ENCODE data around the gene GRK2. TPM values are rescaled to one million over a fixed set of nuclear protein-coding genes. Genes with fewer than 3 reads are reported as not detected.

The GRK2 gene
- total and polyA plus RNA-seq, 2 of the 13 experiments (the other 11 are each of a cell fraction or from before 2014, with no cell fraction given), result 31.3 to 42.4 TPM

DNA sequence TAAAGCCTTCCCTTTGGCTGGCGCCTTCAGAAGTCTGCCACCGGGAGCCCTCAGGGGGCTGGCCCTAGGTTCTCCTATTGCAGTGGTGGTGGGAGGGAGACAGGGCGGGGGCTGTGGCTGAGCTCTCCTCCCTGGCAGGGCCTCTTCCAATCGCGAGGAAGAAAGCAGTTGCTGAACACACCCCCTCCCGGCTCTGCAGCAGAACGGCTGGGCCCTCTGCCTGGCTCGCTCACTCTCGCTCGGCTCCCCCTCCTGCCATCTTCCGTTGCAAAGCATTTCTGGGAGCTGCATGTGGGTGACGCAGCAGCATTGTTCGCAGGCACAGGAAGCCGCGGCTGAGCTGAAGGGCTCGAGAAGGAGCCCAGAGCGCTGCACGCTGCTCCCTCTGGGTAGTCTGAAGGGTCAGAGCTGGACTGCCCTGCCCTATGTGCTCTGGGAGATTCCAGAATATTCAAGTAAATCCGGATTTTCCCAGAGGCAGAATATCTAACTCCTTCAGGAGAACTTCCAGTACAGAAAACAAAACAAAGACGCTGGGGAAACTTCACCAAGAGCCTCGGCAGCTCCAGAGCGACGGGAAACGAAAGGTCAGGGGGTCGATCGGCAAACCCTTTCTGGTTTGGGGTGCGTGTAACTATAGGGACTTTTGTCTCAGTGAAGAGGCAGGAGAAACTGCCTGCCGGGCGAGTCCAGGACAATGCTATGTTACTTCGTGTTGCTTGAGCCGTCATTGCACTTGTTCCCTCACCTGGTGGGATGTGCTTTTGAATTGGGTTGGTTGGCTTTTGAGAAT lies 26.3 kb upstream of the GRK2 start (continued):
- TF ChIP-seq, protein P1, sequence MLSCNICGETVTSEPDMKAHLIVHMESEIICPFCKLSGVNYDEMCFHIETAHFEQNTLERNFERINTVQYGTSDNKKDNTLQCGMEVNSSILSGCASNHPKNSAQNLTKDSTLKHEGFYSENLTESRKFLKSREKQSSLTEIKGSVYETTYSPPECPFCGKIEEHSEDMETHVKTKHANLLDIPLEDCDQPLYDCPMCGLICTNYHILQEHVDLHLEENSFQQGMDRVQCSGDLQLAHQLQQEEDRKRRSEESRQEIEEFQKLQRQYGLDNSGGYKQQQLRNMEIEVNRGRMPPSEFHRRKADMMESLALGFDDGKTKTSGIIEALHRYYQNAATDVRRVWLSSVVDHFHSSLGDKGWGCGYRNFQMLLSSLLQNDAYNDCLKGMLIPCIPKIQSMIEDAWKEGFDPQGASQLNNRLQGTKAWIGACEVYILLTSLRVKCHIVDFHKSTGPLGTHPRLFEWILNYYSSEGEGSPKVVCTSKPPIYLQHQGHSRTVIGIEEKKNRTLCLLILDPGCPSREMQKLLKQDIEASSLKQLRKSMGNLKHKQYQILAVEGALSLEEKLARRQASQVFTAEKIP (CRISPR knock-in tag; IDR thresholded peaks at IDR 0.05; ENCODE audit: borderline replicate concordance), result no peak
- TF ChIP-seq, protein P2, sequence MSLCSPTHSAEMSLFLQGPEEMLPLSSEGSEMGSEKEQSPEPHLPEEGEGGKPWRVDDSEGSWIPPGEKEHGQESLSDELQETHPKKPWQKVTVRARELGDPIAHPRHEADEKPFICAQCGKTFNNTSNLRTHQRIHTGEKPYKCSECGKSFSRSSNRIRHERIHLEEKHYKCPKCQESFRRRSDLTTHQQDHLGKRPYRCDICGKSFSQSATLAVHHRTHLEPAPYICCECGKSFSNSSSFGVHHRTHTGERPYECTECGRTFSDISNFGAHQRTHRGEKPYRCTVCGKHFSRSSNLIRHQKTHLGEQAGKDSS (CRISPR knock-in tag; IDR thresholded peaks at IDR 0.05; ENCODE audit: borderline replicate concordance, low read depth), result no peak
- peak; percentile 58; the same call in 1 of the 2 replicates for TF ChIP-seq ZNF136 (CRISPR knock-in tag; IDR thresholded peaks at IDR 0.05; ENCODE audit: low read depth)
- peak; percentile 65; the same call in 1 of the 2 replicates for TF ChIP-seq NCOA1 (CRISPR knock-in tag; IDR thresholded peaks at IDR 0.05)
- TF ChIP-seq MATR3 (CRISPR knock-in tag; IDR thresholded peaks at IDR 0.05), result no peak
- no peak for TF ChIP-seq SMARCC2 (IDR thresholded peaks at IDR 0.05)
- TF ChIP-seq HOXA7 (CRISPR knock-in tag; IDR thresholded peaks at IDR 0.05), result no peak
- TF ChIP-seq, protein P3, sequence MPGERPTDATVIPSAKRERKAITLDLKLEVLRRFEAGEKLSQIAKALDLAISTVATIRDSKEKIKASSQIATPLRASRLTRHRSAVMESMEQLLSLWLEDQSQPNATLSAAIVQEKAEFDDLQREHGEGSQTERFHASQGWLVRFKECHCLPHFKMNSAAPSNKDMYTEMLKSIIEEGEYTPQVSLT (CRISPR knock-in tag; IDR thresholded peaks at IDR 0.05; ENCODE audit: borderline replicate concordance, low read depth), result no peak; the same call in 1 of the 2 replicates
- no peak for TF ChIP-seq ZNF790 (CRISPR knock-in tag; IDR thresholded peaks at IDR 0.05; ENCODE audit: borderline replicate concordance)
- TF ChIP-seq NCOA2 (CRISPR knock-in tag; IDR thresholded peaks at IDR 0.05), result peak; percentile 71
- TF ChIP-seq POLR2AphosphoS2 (IDR thresholded peaks at IDR 0.05; ENCODE audit: low read depth, low read length), result no peak
- peak; percentile 39 for TF ChIP-seq AGO1 (IDR thresholded peaks at IDR 0.05; ENCODE audit: low read depth, low read length, poor library complexity, severe bottlenecking)
- TF ChIP-seq, protein P4, sequence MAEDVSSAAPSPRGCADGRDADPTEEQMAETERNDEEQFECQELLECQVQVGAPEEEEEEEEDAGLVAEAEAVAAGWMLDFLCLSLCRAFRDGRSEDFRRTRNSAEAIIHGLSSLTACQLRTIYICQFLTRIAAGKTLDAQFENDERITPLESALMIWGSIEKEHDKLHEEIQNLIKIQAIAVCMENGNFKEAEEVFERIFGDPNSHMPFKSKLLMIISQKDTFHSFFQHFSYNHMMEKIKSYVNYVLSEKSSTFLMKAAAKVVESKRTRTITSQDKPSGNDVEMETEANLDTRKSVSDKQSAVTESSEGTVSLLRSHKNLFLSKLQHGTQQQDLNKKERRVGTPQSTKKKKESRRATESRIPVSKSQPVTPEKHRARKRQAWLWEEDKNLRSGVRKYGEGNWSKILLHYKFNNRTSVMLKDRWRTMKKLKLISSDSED (CRISPR knock-in tag; IDR thresholded peaks at IDR 0.05), result peak; percentile 54; the same call in 1 of the 2 replicates
- no peak for TF ChIP-seq ZFAT (CRISPR knock-in tag; conservative IDR thresholded peaks at IDR 0.05)
- TF ChIP-seq DNMT3B (CRISPR knock-in tag; conservative IDR thresholded peaks at IDR 0.05), result peak; percentile 93
- no peak for TF ChIP-seq SCMH1 (CRISPR knock-in tag; IDR thresholded peaks at IDR 0.05; ENCODE audit: borderline replicate concordance)
- TF ChIP-seq ZNF33B (CRISPR knock-in tag; IDR thresholded peaks at IDR 0.05), result no peak
- no peak for TF ChIP-seq ZNF446 (CRISPR knock-in tag; IDR thresholded peaks at IDR 0.05)
- TF ChIP-seq SMAD3 (CRISPR knock-in tag; IDR thresholded peaks at IDR 0.05), result peak; percentile 82
- peak; percentile 90 for TF ChIP-seq CBX1 (IDR thresholded peaks at IDR 0.05; ENCODE audit: low read depth)
- peak; percentile 82 for TF ChIP-seq AGO2 (optimal IDR thresholded peaks at IDR 0.05; ENCODE audit: low read depth, low read length)
- TF ChIP-seq ZNF607 (CRISPR knock-in tag; IDR thresholded peaks at IDR 0.05; ENCODE audit: borderline replicate concordance), result peak; percentile 87; the same call in 1 of the 2 replicates
- 0 out of 2 replicates have a peak, but pooled peaks have one; percentile 27 for TF ChIP-seq PHF20 (CRISPR knock-in tag; IDR thresholded peaks at IDR 0.05)
- TF ChIP-seq MTA3 (CRISPR knock-in tag; IDR thresholded peaks at IDR 0.05), result no peak
- no peak for TF ChIP-seq FOXM1 (CRISPR knock-in tag; IDR thresholded peaks at IDR 0.05)
- TF ChIP-seq ZNF747 (CRISPR knock-in tag; IDR thresholded peaks at IDR 0.05; ENCODE audit: borderline replicate concordance), result peak; percentile 20; the same call in 1 of the 2 replicates
- no peak for TF ChIP-seq ZNF251 (CRISPR knock-in tag; IDR thresholded peaks at IDR 0.05)

All from HepG2 (cell line).